Keratinocyte (primary cell): ENCODE data around the gene SHC1.

Experiments
- CTCF ChIP-seq, 3 experiments: IDR thresholded peaks in 1 of 3; conservative IDR thresholded peaks in 1 of 3; optimal IDR thresholded peaks in 1 of 3; 2 replicates in 2 of 3; 3 replicates in 1 of 3; pipeline versions ENCODE3 to v1.5.1; 2011; ENCODE audit warnings: low read length in 3 of 3, mild to moderate bottlenecking in 3 of 3, moderate library complexity in 2 of 3, control low read depth in 1 of 3, inconsistent platforms in 1 of 3; ENCODE audit not compliant: insufficient read depth in 2 of 3; ENCODE audit errors: extremely low read depth in 1 of 3
- EZH2 ChIP-seq: IDR thresholded peaks from one replicate; pipeline ENCODE4 v1.6.1; 2012; ENCODE audit warnings: inconsistent platforms, mild to moderate bottlenecking, low read length, moderate library complexity

- TF ChIP-seq CTCF (optimal IDR thresholded peaks at IDR 0.05 in 1 of 3, IDR thresholded peaks at IDR 0.05 in 1 of 3, conservative IDR thresholded peaks at IDR 0.05 in 1 of 3; ENCODE audit: extremely low read depth in 1 of 3, insufficient read depth in 2 of 3, low read length in 3 of 3) (no peak), EZH2 (no peak)
Observed at GRCh38 chr1:155012776-155013602, 42.4 kb upstream of the SHC1 start.
